Ovary (tissue), 3 donors: ENCODE results near the gene UBL4A.

Experiments
- POLR2A ChIP-seq: fragments of 450-650 bp; IDR thresholded peaks from one replicate; pipeline ENCODE4 v1.6.1; 2017; ENCODE audit warnings: antibody characterized with exemption, mild to moderate bottlenecking, moderate library complexity
- TF ChIP-seq, protein P1 (sequence below), 3 donors: fragments of 450-650 bp in 2 of 3; fragments of 200-600 bp in 1 of 3; IDR thresholded peaks; one replicate each; pipeline versions ENCODE4 v1.5.1 to v1.8.0; 2016 to 2022; ENCODE audit warnings: antibody characterized with exemption in 3 of 3, mild to moderate bottlenecking in 1 of 3
- donor health status: DM: no; HTN: no; CAD: no.

DNA sequence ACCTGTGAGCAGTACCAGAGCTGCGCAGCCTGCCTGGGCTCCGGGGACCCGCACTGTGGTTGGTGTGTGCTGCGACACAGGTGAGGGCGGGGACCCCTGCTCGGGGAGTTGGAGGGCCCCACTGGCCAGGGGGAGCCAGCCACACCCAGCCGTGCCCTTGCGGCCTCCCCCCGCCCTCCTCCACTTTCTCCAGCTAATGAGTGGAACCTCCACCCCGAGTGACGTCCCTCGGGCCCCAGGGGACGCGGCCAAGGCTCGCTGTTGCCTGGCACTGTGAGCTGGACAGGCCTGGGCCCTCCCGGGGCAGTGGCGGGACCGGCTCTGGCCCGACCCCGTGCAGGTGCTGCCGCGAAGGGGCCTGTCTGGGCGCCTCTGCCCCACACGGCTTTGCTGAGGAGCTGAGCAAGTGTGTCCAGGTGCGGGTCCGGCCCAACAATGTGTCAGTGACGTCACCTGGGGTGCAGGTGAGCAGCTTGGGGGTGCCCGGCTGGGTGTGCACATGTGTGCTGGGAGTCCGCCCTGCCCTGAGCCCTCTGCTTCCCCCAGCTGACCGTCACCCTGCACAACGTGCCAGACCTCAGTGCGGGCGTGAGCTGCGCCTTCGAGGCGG, 22.7 kb downstream of the UBL4A start:
- TF ChIP-seq, protein P1, sequence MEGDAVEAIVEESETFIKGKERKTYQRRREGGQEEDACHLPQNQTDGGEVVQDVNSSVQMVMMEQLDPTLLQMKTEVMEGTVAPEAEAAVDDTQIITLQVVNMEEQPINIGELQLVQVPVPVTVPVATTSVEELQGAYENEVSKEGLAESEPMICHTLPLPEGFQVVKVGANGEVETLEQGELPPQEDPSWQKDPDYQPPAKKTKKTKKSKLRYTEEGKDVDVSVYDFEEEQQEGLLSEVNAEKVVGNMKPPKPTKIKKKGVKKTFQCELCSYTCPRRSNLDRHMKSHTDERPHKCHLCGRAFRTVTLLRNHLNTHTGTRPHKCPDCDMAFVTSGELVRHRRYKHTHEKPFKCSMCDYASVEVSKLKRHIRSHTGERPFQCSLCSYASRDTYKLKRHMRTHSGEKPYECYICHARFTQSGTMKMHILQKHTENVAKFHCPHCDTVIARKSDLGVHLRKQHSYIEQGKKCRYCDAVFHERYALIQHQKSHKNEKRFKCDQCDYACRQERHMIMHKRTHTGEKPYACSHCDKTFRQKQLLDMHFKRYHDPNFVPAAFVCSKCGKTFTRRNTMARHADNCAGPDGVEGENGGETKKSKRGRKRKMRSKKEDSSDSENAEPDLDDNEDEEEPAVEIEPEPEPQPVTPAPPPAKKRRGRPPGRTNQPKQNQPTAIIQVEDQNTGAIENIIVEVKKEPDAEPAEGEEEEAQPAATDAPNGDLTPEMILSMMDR (IDR thresholded peaks at IDR 0.05), result no peak
- TF ChIP-seq POLR2A, result no peak
